Fibroblast of lung (primary cell): Measurements from ENCODE around the gene THSD7A. TPM values are rescaled to one million over a fixed set of nuclear protein-coding genes. Genes with fewer than 3 reads are reported as not detected.

Source experiments
- DNase-seq, 2 donors: peaks; one replicate each; pipeline versions ENCODE4 v3.0.0 to v3.0.0-alpha.2; 2010; ENCODE audit warnings: low read depth in 2 of 2
- H2AFZ ChIP-seq: 2 replicates; pipeline ENCODE4 v1.5.1; 2012; ENCODE audit warnings: low read length, control low read depth, inconsistent platforms
- H3K27ac ChIP-seq: 2 replicates; pipeline ENCODE4 v1.5.1; 2011; ENCODE audit warnings: low read length, control low read depth; ENCODE audit not compliant: insufficient read depth
- H3K27me3 ChIP-seq: 2 replicates; pipeline ENCODE4 v1.5.1; 2011; ENCODE audit warnings: mild to moderate bottlenecking, low read length; ENCODE audit not compliant: control insufficient read depth, insufficient read depth
- H3K36me3 ChIP-seq: 2 replicates; pipeline ENCODE4 v1.5.1; 2011; ENCODE audit warnings: low read length; ENCODE audit not compliant: control insufficient read depth, insufficient read depth
- H3K4me1 ChIP-seq: 2 replicates; pipeline ENCODE4 v1.5.1; 2011; ENCODE audit warnings: low read length; ENCODE audit not compliant: control insufficient read depth, insufficient read depth; ENCODE audit errors: extremely low read depth
- H3K4me2 ChIP-seq: 2 replicates; pipeline ENCODE4 v1.5.1; 2011; ENCODE audit warnings: low read length, control low read depth; ENCODE audit not compliant: insufficient read depth; ENCODE audit errors: extremely low read depth
- H3K4me3 ChIP-seq, 4 experiments: fragments of 200-600 bp in 1 of 4; sonication (generic) in 1 of 4; replicated peaks in 1 of 4; 2 replicates each; pipeline ENCODE4 v1.5.1; 2011 to 2016; ENCODE audit warnings: low read length in 4 of 4, low read depth in 3 of 4, mild to moderate bottlenecking in 3 of 4, control low read depth in 2 of 4, inconsistent platforms in 1 of 4, mixed read lengths in 1 of 4; ENCODE audit not compliant: insufficient read depth in 1 of 4; ENCODE audit errors: control extremely low read depth in 1 of 4
- H3K79me2 ChIP-seq: 2 replicates; pipeline ENCODE4 v1.5.1; 2012; ENCODE audit warnings: mild to moderate bottlenecking, low read length, inconsistent platforms; ENCODE audit not compliant: control insufficient read depth, insufficient read depth
- H3K9ac ChIP-seq: 2 replicates; pipeline ENCODE4 v1.5.1; 2011; ENCODE audit warnings: mild to moderate bottlenecking, low read length, control low read depth; ENCODE audit not compliant: insufficient read depth
- H3K9me3 ChIP-seq: 2 replicates; pipeline ENCODE4 v1.5.1; 2012; ENCODE audit warnings: low read depth, low read length; ENCODE audit not compliant: control insufficient read depth, insufficient read depth
- H4K20me1 ChIP-seq: 2 replicates; pipeline ENCODE4 v1.5.1; 2011; ENCODE audit warnings: low read length; ENCODE audit not compliant: control insufficient read depth, insufficient read depth; ENCODE audit errors: extremely low read depth
- EZH2 ChIP-seq: IDR thresholded peaks from 2 replicates; pipeline ENCODE4 v1.5.1; 2012; ENCODE audit warnings: low read length, control low read depth, mild to moderate bottlenecking; ENCODE audit errors: missing control alignments
- polyA plus RNA-seq, 2 donors: library from polyadenylated mRNA; depleted of rRNA in 1 of 2; stranded (reverse) in 1 of 2; unstranded in 1 of 2; fragments of >200 nt; gene quantifications; 2 replicates each; pipeline ENCODE4 v1.2.1, GENCODE V29; 2011 to 2012; ENCODE audit warnings: missing spikeins in 1 of 2
- total RNA-seq: library from RNA; depleted of rRNA; stranded (reverse); fragments of >200 nt; gene quantifications from 2 replicates; pipeline ENCODE4 v1.2.1, GENCODE V29; 2014
- TF ChIP-seq, protein P1 (sequence below), 2 donors: IDR thresholded peaks in 1 of 2; conservative IDR thresholded peaks in 1 of 2; 1 replicate in 1 of 2; 2 replicates in 1 of 2; pipeline ENCODE4 v1.5.1; 2011 to 2012; ENCODE audit warnings: low read length in 2 of 2, control low read depth in 1 of 2, inconsistent platforms in 1 of 2, low read depth in 1 of 2, mild to moderate bottlenecking in 1 of 2

THSD7A gene
- total and polyA plus RNA-seq, 2 donors (not counting 1 experiment from before 2014, with no cell fraction given), result 0.02 to 0.83 TPM

DNA sequence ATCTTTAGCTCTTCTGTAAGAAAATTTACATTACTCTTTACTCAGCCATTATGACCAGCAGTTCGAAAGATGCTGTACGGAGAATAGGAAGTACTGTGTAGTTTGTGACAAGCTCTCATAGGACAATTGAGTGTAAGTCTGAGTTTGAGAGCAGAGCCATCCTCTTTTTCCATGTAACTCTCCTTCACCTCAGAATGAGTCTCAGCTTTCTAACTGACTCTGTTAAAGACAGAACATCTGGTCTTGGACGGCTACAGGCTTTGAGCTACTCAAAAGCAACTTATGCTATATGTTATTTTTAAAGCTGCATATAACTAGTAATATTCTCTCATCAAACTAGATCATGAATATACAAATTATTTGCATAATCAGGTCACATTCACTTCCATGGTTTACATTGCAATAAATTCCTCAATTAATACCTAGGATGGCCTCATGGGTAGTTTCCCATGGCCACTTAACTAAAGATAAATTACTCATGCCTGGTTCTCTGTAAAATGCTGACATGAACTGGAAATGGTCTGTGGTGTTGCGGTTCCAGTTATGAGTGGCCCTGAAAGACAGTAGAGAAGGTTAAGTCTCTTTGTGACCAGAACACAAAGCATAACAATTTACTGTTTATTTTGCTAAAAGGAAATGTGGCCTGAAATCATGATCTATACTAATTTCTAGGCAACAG lies 499.7 kb downstream of the THSD7A start:
- H3K27me3 ChIP-seq, result no peaks in the 10 kb centered on the region
- no peaks in the 10 kb centered on the region for H4K20me1 ChIP-seq
- H3K4me3 ChIP-seq, result no peak overlapping the region
- no peaks in the 10 kb centered on the region for H3K4me1 ChIP-seq
- no peaks in the 10 kb centered on the region for H3K79me2 ChIP-seq
- no peak overlapping the region for H3K9ac ChIP-seq
- H3K9me3 ChIP-seq, result no peaks in the 10 kb centered on the region
- H3K36me3 ChIP-seq, result no peaks in the 10 kb centered on the region
- no peak overlapping the region for H2AFZ ChIP-seq
- TF ChIP-seq EZH2, result no peak
- TF ChIP-seq, protein P1, sequence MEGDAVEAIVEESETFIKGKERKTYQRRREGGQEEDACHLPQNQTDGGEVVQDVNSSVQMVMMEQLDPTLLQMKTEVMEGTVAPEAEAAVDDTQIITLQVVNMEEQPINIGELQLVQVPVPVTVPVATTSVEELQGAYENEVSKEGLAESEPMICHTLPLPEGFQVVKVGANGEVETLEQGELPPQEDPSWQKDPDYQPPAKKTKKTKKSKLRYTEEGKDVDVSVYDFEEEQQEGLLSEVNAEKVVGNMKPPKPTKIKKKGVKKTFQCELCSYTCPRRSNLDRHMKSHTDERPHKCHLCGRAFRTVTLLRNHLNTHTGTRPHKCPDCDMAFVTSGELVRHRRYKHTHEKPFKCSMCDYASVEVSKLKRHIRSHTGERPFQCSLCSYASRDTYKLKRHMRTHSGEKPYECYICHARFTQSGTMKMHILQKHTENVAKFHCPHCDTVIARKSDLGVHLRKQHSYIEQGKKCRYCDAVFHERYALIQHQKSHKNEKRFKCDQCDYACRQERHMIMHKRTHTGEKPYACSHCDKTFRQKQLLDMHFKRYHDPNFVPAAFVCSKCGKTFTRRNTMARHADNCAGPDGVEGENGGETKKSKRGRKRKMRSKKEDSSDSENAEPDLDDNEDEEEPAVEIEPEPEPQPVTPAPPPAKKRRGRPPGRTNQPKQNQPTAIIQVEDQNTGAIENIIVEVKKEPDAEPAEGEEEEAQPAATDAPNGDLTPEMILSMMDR (conservative IDR thresholded peaks at IDR 0.05 in 1 of 2, IDR thresholded peaks at IDR 0.05 in 1 of 2; ENCODE audit: low read depth in 1 of 2, low read length in 2 of 2), result no peak
- H3K4me2 ChIP-seq, result no peak overlapping the region
- no peak for DNase-seq
- no peak overlapping the region for H3K27ac ChIP-seq

DNA sequence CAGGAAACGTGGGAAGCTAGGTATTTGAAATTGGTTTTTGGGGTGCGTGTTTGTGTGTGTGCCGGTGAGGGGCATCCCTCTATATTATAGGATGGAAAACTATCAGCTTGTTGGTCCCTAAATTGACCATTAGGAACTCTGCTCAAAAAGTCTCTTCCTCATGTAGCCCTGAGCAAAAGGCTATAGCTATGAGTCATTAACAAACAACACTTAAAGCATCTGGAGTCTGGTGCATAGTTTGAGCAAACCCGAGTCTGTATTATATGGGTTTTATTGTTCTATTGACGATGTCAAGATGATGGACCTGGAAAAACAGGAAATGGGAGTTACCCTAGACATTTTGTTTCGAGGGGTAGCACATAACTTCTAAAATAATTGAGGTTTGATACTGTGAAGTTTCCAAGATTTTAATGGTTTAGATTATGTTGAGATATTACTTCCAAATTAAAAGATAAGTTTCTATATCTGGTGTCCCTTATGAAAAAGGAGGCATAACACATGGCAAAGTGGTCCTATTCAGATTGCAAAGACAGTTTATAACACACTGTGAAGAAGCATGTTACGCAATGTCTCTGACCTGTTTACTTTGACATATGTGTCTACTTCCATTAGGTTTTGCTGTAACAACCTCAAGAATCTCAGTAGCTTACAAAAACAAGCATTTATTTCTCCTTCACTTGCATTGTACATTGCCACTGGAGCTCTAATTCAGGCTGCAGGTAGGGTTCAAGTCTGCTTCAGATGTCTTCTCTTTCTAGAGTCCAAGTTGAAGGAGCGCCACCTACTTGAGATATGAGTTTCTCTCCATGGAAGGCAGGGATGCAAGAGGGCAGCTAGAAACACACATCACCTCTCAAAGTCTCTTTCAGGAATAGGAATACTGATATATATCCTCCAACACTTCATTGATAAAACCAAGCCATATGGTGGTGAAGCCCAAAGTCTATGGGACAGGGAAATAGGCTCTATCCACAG lies 500.6 kb downstream of the THSD7A start:
- H4K20me1 ChIP-seq, result no peaks in the 10 kb centered on the region
- no peak for DNase-seq
- no peaks in the 10 kb centered on the region for H3K79me2 ChIP-seq
- H3K4me3 ChIP-seq, result no peak overlapping the region
- no peak overlapping the region for H3K27ac ChIP-seq
- no peaks in the 10 kb centered on the region for H3K4me1 ChIP-seq
- H3K36me3 ChIP-seq, result no peaks in the 10 kb centered on the region
- H3K27me3 ChIP-seq, result no peaks in the 10 kb centered on the region
- no peak for TF ChIP-seq EZH2
- TF ChIP-seq, protein P1 (conservative IDR thresholded peaks at IDR 0.05 in 1 of 2, IDR thresholded peaks at IDR 0.05 in 1 of 2; ENCODE audit: low read depth in 1 of 2, low read length in 2 of 2), result no peak
- H2AFZ ChIP-seq, result no peak overlapping the region
- H3K9me3 ChIP-seq, result no peaks in the 10 kb centered on the region
- no peak overlapping the region for H3K9ac ChIP-seq
- no peak overlapping the region for H3K4me2 ChIP-seq

DNA sequence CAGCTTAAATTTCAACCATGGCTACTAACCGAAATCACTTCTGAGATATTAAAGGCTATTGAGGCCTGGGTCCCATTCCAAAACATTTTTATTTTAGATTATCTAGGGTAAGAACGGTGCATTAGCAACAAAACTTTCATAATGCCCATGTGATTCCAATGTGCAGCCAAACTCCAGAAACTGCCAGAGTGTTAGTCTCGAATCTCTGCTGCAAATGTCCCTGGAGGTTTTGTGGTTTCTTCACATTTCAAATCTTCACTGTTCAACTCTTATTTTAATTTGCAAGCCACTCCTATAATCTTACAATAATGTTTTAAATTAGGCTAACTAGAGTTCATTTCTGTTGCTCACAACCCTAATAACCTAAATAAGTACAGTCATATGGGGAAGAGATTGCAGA lies 501.3 kb downstream of the THSD7A start:
- Histone ChIP-seq H2AFZ (no peak overlapping the region), H3K9me3 (no peaks in the 10 kb centered on the region), H3K27me3 (no peaks in the 10 kb centered on the region), H3K4me3 (no peak overlapping the region), H3K36me3 (no peaks in the 10 kb centered on the region), H4K20me1 (no peaks in the 10 kb centered on the region), H3K4me1 (no peaks in the 10 kb centered on the region), H3K79me2 (no peaks in the 10 kb centered on the region), H3K9ac (no peak overlapping the region), H3K27ac (no peak overlapping the region), H3K4me2 (no peak overlapping the region)
- TF ChIP-seq, protein P1 (conservative IDR thresholded peaks at IDR 0.05 in 1 of 2, IDR thresholded peaks at IDR 0.05 in 1 of 2; ENCODE audit: low read depth in 1 of 2, low read length in 2 of 2), result no peak
- no peak for TF ChIP-seq EZH2
- no peak for DNase-seq
